Measurements from ENCODE around the gene SP140L. TPM values are rescaled to one million over a fixed set of nuclear protein-coding genes. Genes with fewer than 3 reads are reported as not detected.

SP140L gene
- total and polyA plus RNA-seq, 10 donors: 32.0 to 85.7 (median 59.3) TPM

- TF ChIP-seq POLR2A (IDR thresholded peaks at IDR 0.05) (peak in 1 of 3 donors; percentile 14), POLR2AphosphoS5 (IDR thresholded peaks at IDR 0.05) (no peak), CTCF (IDR thresholded peaks at IDR 0.05 in 8 of 11, conservative IDR thresholded peaks at IDR 0.05 in 3 of 11) (no peak)
- no peak for DNase-seq
Measured at GRCh38 chr2:230327418-230328154, 593 bp downstream of the SP140L start.

GRCh38 chr2:230328155-230328458, 1.1 kb downstream of the SP140L start:
- WGBS, 5 donors: 74 to 89% (median 88%) methylated on average over 8 of the region's 8 CpGs
- no peak for DNase-seq
- Histone ChIP-seq H3K27me3 (replicated peaks in 1 of 7) (no peaks in the 10 kb centered on the region), H3K9me3 (peaks cover 0 to 4% (median 2%) of the 10 kb centered on the region in 8 donors), H3K27ac (peak overlapping the region; percentile 85 to 94 (median 90)), H3K36me3 (peaks cover 0 to 32% (median 4%) of the 10 kb centered on the region in 6 donors), H3K4me1 (peaks cover 28 to 84% (median 55%) of the 10 kb centered on the region in 6 donors), H3K4me3 (peak overlapping the region; percentile 39 to 76 (median 52))
- intact Hi-C loops (cut with DNase I; ENCODE audit: low total_unique reads): no loop called here
- TF ChIP-seq CTCF (IDR thresholded peaks at IDR 0.05 in 8 of 11, conservative IDR thresholded peaks at IDR 0.05 in 3 of 11) (no peak), POLR2AphosphoS5 (IDR thresholded peaks at IDR 0.05) (no peak), POLR2A (IDR thresholded peaks at IDR 0.05) (no peak)

More at GRCh38 chr2:230327418-230328154, 593 bp downstream of the SP140L start:
- intact Hi-C loops (cut with DNase I; ENCODE audit: low total_unique reads): no loop called here
- H3K36me3 ChIP-seq: peaks cover 0 to 27% (median 2%) of the 10 kb centered on the region in 6 donors
- H3K27me3 ChIP-seq (replicated peaks in 1 of 7): no peaks in the 10 kb centered on the region
- WGBS, 5 donors: 37 to 45% (median 44%) methylated on average over 5 of the region's 5 CpGs
- H3K4me3 ChIP-seq: peak overlapping the region; percentile 39 to 76 (median 52)
- H3K27ac ChIP-seq: peak overlapping the region; percentile 85 to 94 (median 90)
- H3K9me3 ChIP-seq: peaks cover 0 to 9% (median 2%) of the 10 kb centered on the region in 8 donors
- peaks cover 28 to 81% (median 55%) of the 10 kb centered on the region in 6 donors for H3K4me1 ChIP-seq

- H3K36me3 ChIP-seq: peaks cover 0 to 49% (median 8%) of the 10 kb centered on the region in 6 donors
- WGBS, 5 donors: 65 to 83% (median 77%) methylated on average over 7 of the region's 7 CpGs
- intact Hi-C loops (cut with DNase I; ENCODE audit: low total_unique reads): no loop called here
- no peak for TF ChIP-seq CTCF (IDR thresholded peaks at IDR 0.05 in 8 of 11, conservative IDR thresholded peaks at IDR 0.05 in 3 of 11)
- no peak for TF ChIP-seq POLR2AphosphoS5 (IDR thresholded peaks at IDR 0.05)
- no peaks in the 10 kb centered on the region for H3K9me3 ChIP-seq
- peaks cover 28 to 92% (median 62%) of the 10 kb centered on the region in 6 donors for H3K4me1 ChIP-seq
- H3K4me3 ChIP-seq: no peak overlapping the region
- no peak for DNase-seq
- peak overlapping the region in 4 of 8 donors; percentile 12 to 94 (median 56) for H3K27ac ChIP-seq
- no peaks in the 10 kb centered on the region for H3K27me3 ChIP-seq (replicated peaks in 1 of 7)
Measured at GRCh38 chr2:230329946-230330605, 3.1 kb downstream of the SP140L start.

GRCh38 chr2:230330725-230331124, 3.7 kb downstream of the SP140L start:
- Histone ChIP-seq H3K9me3 (no peaks in the 10 kb centered on the region), H3K36me3 (peaks cover 0 to 52% (median 9%) of the 10 kb centered on the region in 6 donors), H3K4me1 (peaks cover 28 to 92% (median 65%) of the 10 kb centered on the region in 6 donors), H3K27me3 (replicated peaks in 1 of 7) (no peaks in the 10 kb centered on the region), H3K27ac (peak overlapping the region in 2 of 8 donors; percentile 88 to 94), H3K4me3 (no peak overlapping the region)
- TF ChIP-seq POLR2AphosphoS5 (IDR thresholded peaks at IDR 0.05) (no peak), POLR2A (IDR thresholded peaks at IDR 0.05) (no peak), CTCF (IDR thresholded peaks at IDR 0.05 in 8 of 11, conservative IDR thresholded peaks at IDR 0.05 in 3 of 11) (no peak)
- DNase-seq: no peak
- intact Hi-C loops (cut with DNase I; ENCODE audit: low total_unique reads): no loop called here
- 90 to 94% (median 92%) methylated on average over 7 of the region's 7 CpGs for WGBS, 5 donors
